CD4-positive, CD25-positive, alpha-beta regulatory T cell (primary cell): ENCODE measurements around the gene POU2F2. TPM values are rescaled to one million over a fixed set of nuclear protein-coding genes. Genes with fewer than 3 reads are reported as not detected.

ENCODE experiments used
- ATAC-seq, 2 donors: fragments of 150-1000 bp; cut with Tn5 transposase; one replicate each; pipeline ENCODE4 v1.10.0; 2021; ENCODE audit warnings: low read depth in 2 of 2, moderate number of reproducible peaks in 2 of 2, moderate library complexity in 1 of 2
- DNase-seq, 3 donors: peaks; one replicate each; pipeline versions ENCODE4 v3.0.0 to v3.0.0-alpha.2; 2012 to 2022; ENCODE audit warnings: mixed read lengths in 1 of 3
- H3K27ac ChIP-seq: one replicate; pipeline ENCODE4 v1.7.0; 2013; ENCODE audit warnings: mild to moderate bottlenecking, low read length; ENCODE audit not compliant: insufficient read depth, poor library complexity, severe bottlenecking
- H3K27me3 ChIP-seq: one replicate; pipeline ENCODE4 v1.7.0; 2013; ENCODE audit warnings: low read length; ENCODE audit not compliant: control insufficient read depth, insufficient read depth
- H3K36me3 ChIP-seq: one replicate; pipeline ENCODE4 v1.7.0; 2013; ENCODE audit warnings: mild to moderate bottlenecking, low read length, moderate library complexity; ENCODE audit not compliant: control insufficient read depth, insufficient read depth
- H3K4me1 ChIP-seq: 2 replicates; pipeline ENCODE4 v1.7.0; 2013; ENCODE audit warnings: mild to moderate bottlenecking, low read length; ENCODE audit not compliant: insufficient read depth, control insufficient read depth, poor library complexity, severe bottlenecking
- H3K4me3 ChIP-seq: one replicate; pipeline ENCODE4 v1.7.0; 2013; ENCODE audit warnings: low read depth, mild to moderate bottlenecking, low read length, moderate library complexity
- H3K9me3 ChIP-seq, 2 experiments: 1 replicate in 1 of 2; 2 replicates in 1 of 2; pipeline ENCODE4 v1.7.0; 2013; ENCODE audit warnings: low read length in 2 of 2, mild to moderate bottlenecking in 1 of 2, moderate library complexity in 1 of 2; ENCODE audit not compliant: control insufficient read depth in 2 of 2
- H3K27ac Mint-ChIP-seq, 3 donors: one replicate each; pipeline ENCODE4 v1.8.0; 2020 to 2022; ENCODE audit warnings: mild to moderate bottlenecking in 3 of 3, mixed read lengths in 3 of 3, moderate library complexity in 2 of 3
- H3K27me3 Mint-ChIP-seq: one replicate; pipeline ENCODE4 v1.8.0; 2022; ENCODE audit warnings: mild to moderate bottlenecking, mixed read lengths
- H3K36me3 Mint-ChIP-seq: one replicate; pipeline ENCODE4 v1.8.0; 2020; ENCODE audit warnings: mixed read lengths
- H3K4me1 Mint-ChIP-seq, 4 donors: one replicate each; pipeline ENCODE4 v1.8.0; 2020 to 2022; ENCODE audit warnings: mixed read lengths in 4 of 4, mild to moderate bottlenecking in 1 of 4
- H3K4me3 Mint-ChIP-seq, 4 donors: one replicate each; pipeline ENCODE4 v1.8.0; 2020 to 2022; ENCODE audit warnings: mild to moderate bottlenecking in 4 of 4, mixed read lengths in 4 of 4, moderate library complexity in 3 of 4
- H3K9me3 Mint-ChIP-seq, 7 donors: one replicate each; pipeline ENCODE4 v1.8.0; 2020 to 2022; ENCODE audit warnings: mixed read lengths in 7 of 7, mild to moderate bottlenecking in 3 of 7, moderate library complexity in 2 of 7
- polyA plus RNA-seq, 4 donors: library from polyadenylated mRNA; unstranded; fragments of 300-500 nt; fragmentation: Illumina TruSeq; gene quantifications; one replicate each; pipeline ENCODE4 v1.2.3, GENCODE V29; 2021
- total RNA-seq: library from RNA; stranded (reverse); gene quantifications from one replicate; pipeline ENCODE4 v1.2.3, GENCODE V29; 2022

Gene POU2F2
- total and polyA plus RNA-seq, 5 donors from 2014 or later, result 4.2 to 48.9 (median 7.2) TPM

- ATAC-seq, result no peak
- H3K36me3 Mint-ChIP-seq, result peaks cover 4% of the 10 kb centered on the region
- Histone ChIP-seq H3K27ac (peak overlapping the region; percentile 81), H3K4me1 (peaks cover 88% of the 10 kb centered on the region), H3K36me3 (no peaks in the 10 kb centered on the region), H3K27me3 (no peaks in the 10 kb centered on the region), H3K9me3 (no peaks in the 10 kb centered on the region), H3K4me3 (peak overlapping the region; percentile 97)
- H3K27me3 Mint-ChIP-seq, result no peaks in the 10 kb centered on the region
- peak in 1 of 3 donors; percentile 24 for DNase-seq
- no peaks in the 10 kb centered on the region for H3K9me3 Mint-ChIP-seq
- H3K4me1 Mint-ChIP-seq, result peaks cover 11 to 89% (median 60%) of the 10 kb centered on the region in 4 donors
- H3K4me3 Mint-ChIP-seq, result peak overlapping the region; percentile 90 to 97 (median 94)
- H3K27ac Mint-ChIP-seq, result peak overlapping the region; percentile 29 to 91 (median 90)
Observed at GRCh38 chr19:42131149-42132029, 857 bp downstream of the POU2F2 start.

DNA sequence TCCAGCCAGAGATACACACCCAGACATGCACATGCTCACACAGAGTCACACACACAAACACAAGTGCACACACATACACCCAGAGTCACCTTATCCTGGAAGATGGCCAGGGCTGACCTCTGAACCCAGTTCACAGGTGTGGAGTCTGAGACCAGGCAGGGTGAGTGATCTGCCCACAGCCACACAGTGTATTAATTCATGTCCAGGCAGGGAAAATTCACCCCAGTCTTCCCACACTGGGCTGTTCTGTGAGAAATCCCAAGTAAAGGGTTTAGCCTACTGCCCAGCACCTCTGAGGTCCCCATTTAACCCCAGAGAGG is 2.0 kb downstream of the POU2F2 start:
- H3K4me3 ChIP-seq, result peak overlapping the region; percentile 74
- no peaks in the 10 kb centered on the region for H3K36me3 ChIP-seq
- Mint-ChIP-seq H3K4me1 (peaks cover 11 to 90% (median 61%) of the 10 kb centered on the region in 4 donors), H3K9me3 (no peaks in the 10 kb centered on the region), H3K4me3 (peak overlapping the region; percentile 86 to 99 (median 92)), H3K27ac (peak overlapping the region; percentile 72 to 92 (median 91)), H3K27me3 (no peaks in the 10 kb centered on the region), H3K36me3 (peaks cover 7% of the 10 kb centered on the region)
- peaks cover 87% of the 10 kb centered on the region for H3K4me1 ChIP-seq
- peak overlapping the region; percentile 49 for H3K27ac ChIP-seq
- H3K9me3 ChIP-seq, result no peaks in the 10 kb centered on the region
- ATAC-seq, result no peak
- DNase-seq, result no peak
- H3K27me3 ChIP-seq, result no peaks in the 10 kb centered on the region

- Histone ChIP-seq H3K9me3 (no peaks in the 10 kb centered on the region), H3K27me3 (no peaks in the 10 kb centered on the region), H3K4me3 (peak overlapping the region; percentile 74), H3K27ac (peak overlapping the region; percentile 49), H3K4me1 (peaks cover 87% of the 10 kb centered on the region), H3K36me3 (no peaks in the 10 kb centered on the region)
- H3K27me3 Mint-ChIP-seq, result no peaks in the 10 kb centered on the region
- H3K36me3 Mint-ChIP-seq, result peaks cover 11% of the 10 kb centered on the region
- peaks cover 15 to 91% (median 61%) of the 10 kb centered on the region in 4 donors for H3K4me1 Mint-ChIP-seq
- H3K4me3 Mint-ChIP-seq, result peak overlapping the region; percentile 86 to 99 (median 92)
- peak overlapping the region; percentile 72 to 91 (median 88) for H3K27ac Mint-ChIP-seq
- no peak for ATAC-seq
- no peaks in the 10 kb centered on the region for H3K9me3 Mint-ChIP-seq
- DNase-seq, result peak in 1 of 3 donors; percentile 27
Observed at GRCh38 chr19:42129399-42130253, 2.6 kb downstream of the POU2F2 start.

DNA sequence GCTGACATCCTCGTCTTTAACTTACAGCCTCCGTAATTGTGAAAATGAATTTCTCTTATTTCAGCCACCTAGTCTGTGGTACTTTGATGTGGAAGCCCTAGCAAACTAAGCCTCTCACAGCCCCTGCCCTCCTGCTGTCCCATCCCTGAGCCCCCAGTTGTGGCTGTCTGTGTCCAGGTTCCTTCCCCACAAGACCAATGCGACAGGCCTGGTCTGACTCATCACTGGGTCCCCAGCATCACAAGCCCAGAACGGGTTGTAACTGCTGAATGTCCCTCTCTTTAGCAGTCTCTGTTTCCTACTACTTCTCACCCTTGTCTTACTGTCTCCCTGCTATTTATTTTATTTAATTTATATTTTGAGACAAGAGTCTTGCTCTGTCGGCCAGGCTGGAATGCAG is 5.7 kb downstream of the POU2F2 start:
- Histone ChIP-seq H3K27me3 (no peaks in the 10 kb centered on the region), H3K36me3 (no peaks in the 10 kb centered on the region), H3K4me1 (peaks cover 88% of the 10 kb centered on the region), H3K4me3 (no peak overlapping the region), H3K9me3 (no peaks in the 10 kb centered on the region), H3K27ac (peak overlapping the region; percentile 44)
- H3K27me3 Mint-ChIP-seq, result no peaks in the 10 kb centered on the region
- DNase-seq, result no peak
- no peaks in the 10 kb centered on the region for H3K9me3 Mint-ChIP-seq
- peak overlapping the region; percentile 72 to 80 (median 79) for H3K27ac Mint-ChIP-seq
- peaks cover 18 to 96% (median 67%) of the 10 kb centered on the region in 4 donors for H3K4me1 Mint-ChIP-seq
- H3K4me3 Mint-ChIP-seq, result peak overlapping the region in 2 of 4 donors; percentile 24 to 52
- no peak for ATAC-seq
- peaks cover 23% of the 10 kb centered on the region for H3K36me3 Mint-ChIP-seq

- peak overlapping the region; percentile 72 to 94 (median 79) for H3K27ac Mint-ChIP-seq
- H3K4me3 Mint-ChIP-seq, result peak overlapping the region; percentile 41 to 56 (median 51)
- H3K27me3 Mint-ChIP-seq, result no peaks in the 10 kb centered on the region
- DNase-seq, result no peak
- peaks cover 23% of the 10 kb centered on the region for H3K36me3 Mint-ChIP-seq
- Histone ChIP-seq H3K27me3 (no peaks in the 10 kb centered on the region), H3K4me1 (peaks cover 85% of the 10 kb centered on the region), H3K9me3 (no peaks in the 10 kb centered on the region), H3K36me3 (no peaks in the 10 kb centered on the region), H3K4me3 (no peak overlapping the region), H3K27ac (peak overlapping the region; percentile 18)
- peaks cover 23 to 98% (median 63%) of the 10 kb centered on the region in 4 donors for H3K4me1 Mint-ChIP-seq
- no peak for ATAC-seq
- H3K9me3 Mint-ChIP-seq, result no peaks in the 10 kb centered on the region
Observed at GRCh38 chr19:42125536-42125935, 6.7 kb downstream of the POU2F2 start.

DNA sequence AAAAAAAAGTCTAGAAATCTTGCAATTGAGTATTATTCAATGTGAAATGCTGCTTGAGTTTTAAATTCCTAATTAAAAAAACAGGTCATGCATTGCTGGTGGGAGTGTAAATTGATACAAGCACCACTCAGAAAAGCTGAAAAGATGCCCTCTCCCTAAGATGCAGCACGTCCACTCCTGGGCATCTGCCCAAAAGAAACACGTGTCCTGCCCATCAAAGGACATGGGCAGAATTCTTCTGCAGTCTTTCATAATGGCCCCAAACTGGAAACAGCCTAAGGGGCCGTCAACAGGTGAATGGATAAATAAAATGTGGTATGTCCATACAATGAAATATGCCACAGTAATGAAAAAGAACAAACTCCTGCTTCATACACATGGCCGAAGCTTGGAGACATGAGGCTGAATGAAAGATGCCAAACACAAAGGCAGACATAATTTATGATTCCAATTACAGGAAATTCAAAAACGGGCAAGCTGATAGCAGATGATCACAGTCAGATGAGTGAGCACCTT is 7.8 kb downstream of the POU2F2 start:
- H3K9me3 ChIP-seq, result no peaks in the 10 kb centered on the region
- H3K4me3 ChIP-seq, result no peak overlapping the region
- H3K36me3 Mint-ChIP-seq, result peaks cover 19% of the 10 kb centered on the region
- H3K27me3 Mint-ChIP-seq, result no peaks in the 10 kb centered on the region
- peak overlapping the region; percentile 94 to 100 (median 100) for H3K27ac Mint-ChIP-seq
- H3K36me3 ChIP-seq, result no peaks in the 10 kb centered on the region
- H3K9me3 Mint-ChIP-seq, result no peaks in the 10 kb centered on the region
- peak overlapping the region; percentile 10 to 47 (median 40) for H3K4me3 Mint-ChIP-seq
- no peak for ATAC-seq
- H3K27ac ChIP-seq, result peak overlapping the region; percentile 90
- no peak for DNase-seq
- peaks cover 20 to 89% (median 55%) of the 10 kb centered on the region in 4 donors for H3K4me1 Mint-ChIP-seq
- peaks cover 75% of the 10 kb centered on the region for H3K4me1 ChIP-seq
- no peaks in the 10 kb centered on the region for H3K27me3 ChIP-seq

GRCh38 chr19:42123765-42124164 is 8.5 kb downstream of the POU2F2 start:
- DNase-seq, result no peak
- Histone ChIP-seq H3K27me3 (no peaks in the 10 kb centered on the region), H3K36me3 (no peaks in the 10 kb centered on the region), H3K4me3 (peak overlapping the region; percentile 70), H3K27ac (peak overlapping the region; percentile 90), H3K9me3 (no peaks in the 10 kb centered on the region), H3K4me1 (peaks cover 69% of the 10 kb centered on the region)
- Mint-ChIP-seq H3K9me3 (no peaks in the 10 kb centered on the region), H3K4me3 (peak overlapping the region; percentile 59 to 93 (median 76)), H3K4me1 (peaks cover 20 to 84% (median 52%) of the 10 kb centered on the region in 4 donors), H3K36me3 (peaks cover 20% of the 10 kb centered on the region), H3K27me3 (no peaks in the 10 kb centered on the region), H3K27ac (peak overlapping the region; percentile 94 to 100 (median 100))
- no peak for ATAC-seq
